OCI-LY7 (cell line): Measurements from ENCODE around the gene R3HDM4. TPM values are rescaled to one million over a fixed set of nuclear protein-coding genes. Genes with fewer than 3 reads are reported as not detected.

Experiments
- BruUV-seq: library from RNA; stranded (reverse); fragments of 400-500 nt; replicated peaks from 2 replicates; lab custom pipeline; 2021; lab: Mats Ljungman, UMichigan
- CTCF ChIA-PET: fragments of 300-600 bp; sonication (Branson Sonifier 250); formaldehyde crosslinking; loops from one replicate; lab custom pipeline; 2022; ENCODE audit warnings: antibody characterized with exemption; ENCODE audit not compliant: unreplicated experiment; lab: Charles Lee
- POLR2A ChIA-PET: fragments of 300-600 bp; sonication (Branson Sonifier 250); formaldehyde crosslinking; loops from one replicate; lab custom pipeline; 2022; ENCODE audit warnings: antibody characterized with exemption; lab: Charles Lee
- DNase-seq: peaks from one replicate; pipeline ENCODE4 v3.0.0-alpha.2; 2015; ENCODE audit warnings: low spot score
- H2AFZ ChIP-seq: fragments of 200-600 bp; sonication (generic), shearing (Covaris generic); 2 replicates; pipeline ENCODE4 v1.6.1; 2014; ENCODE audit warnings: mild to moderate bottlenecking, antibody characterized with exemption, low read length, moderate library complexity
- H3K27ac ChIP-seq: fragments of 200-600 bp; sonication (generic); 2 replicates; pipeline ENCODE4 v1.5.1; 2014; ENCODE audit warnings: mixed run types, low read depth, mild to moderate bottlenecking, moderate library complexity, low read length, inconsistent platforms; ENCODE audit not compliant: poor library complexity, severe bottlenecking
- H3K36me3 ChIP-seq: fragments of 200-600 bp; sonication (generic); 2 replicates; pipeline ENCODE4 v1.6.1; 2014; ENCODE audit warnings: mild to moderate bottlenecking, antibody characterized with exemption, low read length, moderate library complexity, mixed read lengths; ENCODE audit not compliant: insufficient read depth
- H3K4me1 ChIP-seq: fragments of 200-600 bp; sonication (generic); 2 replicates; pipeline ENCODE4 v1.5.1; 2014; ENCODE audit warnings: mild to moderate bottlenecking, low read length; ENCODE audit not compliant: insufficient read depth, poor library complexity, severe bottlenecking
- H3K4me2 ChIP-seq: fragments of 200-600 bp; sonication (generic); 2 replicates; pipeline ENCODE4 v1.6.1; 2014; ENCODE audit warnings: mild to moderate bottlenecking, low read length
- H3K4me3 ChIP-seq: fragments of 200-600 bp; sonication (generic); 2 replicates; pipeline ENCODE4 v1.5.1; 2014; ENCODE audit warnings: mild to moderate bottlenecking, low read depth, low read length; ENCODE audit not compliant: poor library complexity, severe bottlenecking
- H3K79me2 ChIP-seq: fragments of 200-600 bp; sonication (generic); 2 replicates; pipeline ENCODE4 v1.6.1; 2016; ENCODE audit warnings: low read depth, mild to moderate bottlenecking, low read length, moderate library complexity, mixed read lengths; ENCODE audit not compliant: insufficient read depth
- H3K9me2 ChIP-seq: fragments of 200-600 bp; sonication (generic); 2 replicates; pipeline ENCODE4 v1.6.1; 2016; ENCODE audit warnings: mild to moderate bottlenecking, low read length, mixed read lengths; ENCODE audit not compliant: insufficient read depth
- H3K9me3 ChIP-seq: fragments of 200-600 bp; sonication (generic); 2 replicates; pipeline ENCODE4 v1.6.1; 2014; ENCODE audit warnings: mild to moderate bottlenecking, mixed run types, low read length, mixed read lengths
- H4K20me1 ChIP-seq: fragments of 200-600 bp; sonication (generic); 2 replicates; pipeline ENCODE4 v1.6.1; 2014; ENCODE audit warnings: mild to moderate bottlenecking, antibody characterized with exemption, low read length, moderate library complexity, mixed read lengths; ENCODE audit not compliant: insufficient read depth
- EZH2phosphoT487 ChIP-seq: fragments of 200-600 bp; sonication (generic); IDR thresholded peaks from 2 replicates; pipeline ENCODE4 v1.6.1; 2018; ENCODE audit warnings: low read depth, borderline replicate concordance, mild to moderate bottlenecking, mixed run types, antibody characterized with exemption, low read length, moderate library complexity, mixed read lengths
- intact Hi-C: fragments of 100-400 bp; cut with micrococcal nuclease; formaldehyde crosslinking; loops from one replicate; pipeline ENCODE4 v1.10.0; 2022; ENCODE audit not compliant: unreplicated experiment
- total RNA-seq, 2 experiments: library from RNA; depleted of rRNA in 1 of 2; stranded (reverse); fragments of >200 nt in 1 of 2; shearing (Covaris generic) in 1 of 2; gene quantifications; 2 replicates each; pipeline ENCODE4 v1.2.3, GENCODE V29; 2014 to 2022
- TF ChIP-seq, protein P1 (sequence below): fragments of 200-600 bp; sonication (generic); conservative IDR thresholded peaks from 2 replicates; pipeline ENCODE4 v1.5.1; 2014; ENCODE audit warnings: mild to moderate bottlenecking, antibody characterized with exemption, low read length, moderate library complexity, mixed read lengths

Gene R3HDM4
- total RNA-seq, 2 experiments from 2014 or later = 43.5 to 64.9 TPM

DNA sequence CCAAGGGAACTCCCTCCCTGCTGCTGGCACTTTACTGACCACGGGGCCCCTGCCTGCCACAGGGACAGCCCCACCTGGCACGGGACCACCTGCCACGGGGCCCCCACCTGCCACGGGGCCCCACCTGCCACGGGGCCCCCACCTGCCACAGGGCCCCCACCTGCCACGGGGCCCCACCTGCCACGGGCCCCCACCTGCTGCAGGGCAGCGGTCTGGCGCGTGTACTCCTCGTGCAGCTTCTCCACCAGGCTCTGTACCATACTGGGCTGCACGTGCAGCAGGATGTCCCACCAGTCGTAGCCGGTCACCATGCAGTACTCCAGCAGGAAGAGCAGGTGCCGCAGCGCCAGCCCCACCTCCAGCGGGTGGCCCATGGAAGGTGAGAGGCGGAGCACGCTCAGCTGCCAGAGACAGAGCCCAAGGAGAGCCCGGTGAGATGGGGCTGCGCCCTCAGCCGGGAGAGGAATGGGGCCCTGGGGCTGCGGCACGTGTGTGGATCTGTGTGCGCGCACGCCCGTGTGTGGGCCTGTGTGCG, 36.2 kb downstream of the R3HDM4 start:
- Histone ChIP-seq H3K36me3 (peaks cover 21% of the 10 kb centered on the region), H3K4me3 (no peak overlapping the region), H3K9me3 (no peaks in the 10 kb centered on the region), H3K4me2 (no peak overlapping the region), H4K20me1 (no peaks in the 10 kb centered on the region), H3K27ac (no peak overlapping the region), H3K9me2 (no peaks in the 10 kb centered on the region), H3K4me1 (peaks cover 9% of the 10 kb centered on the region), H2AFZ (no peak overlapping the region), H3K79me2 (no peaks in the 10 kb centered on the region)
- POLR2A ChIA-PET = no interaction called here
- BruUV-seq = no TSS peak
- intact Hi-C loops = no loop called here
- DNase-seq = no peak
- no peak for TF ChIP-seq EZH2phosphoT487
- TF ChIP-seq, protein P1, sequence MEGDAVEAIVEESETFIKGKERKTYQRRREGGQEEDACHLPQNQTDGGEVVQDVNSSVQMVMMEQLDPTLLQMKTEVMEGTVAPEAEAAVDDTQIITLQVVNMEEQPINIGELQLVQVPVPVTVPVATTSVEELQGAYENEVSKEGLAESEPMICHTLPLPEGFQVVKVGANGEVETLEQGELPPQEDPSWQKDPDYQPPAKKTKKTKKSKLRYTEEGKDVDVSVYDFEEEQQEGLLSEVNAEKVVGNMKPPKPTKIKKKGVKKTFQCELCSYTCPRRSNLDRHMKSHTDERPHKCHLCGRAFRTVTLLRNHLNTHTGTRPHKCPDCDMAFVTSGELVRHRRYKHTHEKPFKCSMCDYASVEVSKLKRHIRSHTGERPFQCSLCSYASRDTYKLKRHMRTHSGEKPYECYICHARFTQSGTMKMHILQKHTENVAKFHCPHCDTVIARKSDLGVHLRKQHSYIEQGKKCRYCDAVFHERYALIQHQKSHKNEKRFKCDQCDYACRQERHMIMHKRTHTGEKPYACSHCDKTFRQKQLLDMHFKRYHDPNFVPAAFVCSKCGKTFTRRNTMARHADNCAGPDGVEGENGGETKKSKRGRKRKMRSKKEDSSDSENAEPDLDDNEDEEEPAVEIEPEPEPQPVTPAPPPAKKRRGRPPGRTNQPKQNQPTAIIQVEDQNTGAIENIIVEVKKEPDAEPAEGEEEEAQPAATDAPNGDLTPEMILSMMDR = no peak
- CTCF ChIA-PET = interaction anchor here (0.6 kb wide), 1 partner anchor 272 kb away, joined by 4 read pairs; no protein-coding TSS in a partner anchor

DNA sequence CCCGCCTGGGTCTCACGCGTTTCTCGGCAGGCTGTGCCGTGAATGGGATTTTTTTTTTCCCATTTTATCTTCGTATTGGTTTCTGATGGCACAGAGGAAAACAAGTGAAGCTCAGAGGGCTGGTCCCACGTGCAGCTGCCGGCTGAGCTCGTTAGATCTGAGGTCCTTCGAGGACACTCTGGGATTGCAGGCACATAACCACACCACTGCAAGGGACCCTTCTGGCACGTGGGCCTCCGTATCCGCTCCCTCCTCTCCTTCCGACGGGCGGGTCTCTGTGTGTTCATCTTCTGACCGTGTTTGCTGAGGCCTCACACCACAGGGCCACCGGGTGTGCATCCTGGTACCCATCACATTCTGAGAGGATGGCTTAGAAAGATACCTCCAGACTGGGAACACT, 36.9 kb downstream of the R3HDM4 start:
- Histone ChIP-seq H3K36me3 (peaks cover 17% of the 10 kb centered on the region), H3K4me3 (no peak overlapping the region), H3K4me1 (peaks cover 9% of the 10 kb centered on the region), H2AFZ (no peak overlapping the region), H3K4me2 (no peak overlapping the region), H3K9me2 (no peaks in the 10 kb centered on the region), H4K20me1 (no peaks in the 10 kb centered on the region), H3K9me3 (no peaks in the 10 kb centered on the region), H3K79me2 (no peaks in the 10 kb centered on the region), H3K27ac (no peak overlapping the region)
- no TSS peak for BruUV-seq
- no peak for TF ChIP-seq EZH2phosphoT487
- TF ChIP-seq, protein P1 = no peak
- ChIA-PET POLR2A (no interaction called here), CTCF (no interaction called here)
- intact Hi-C loops = no loop called here
- no peak for DNase-seq

DNA sequence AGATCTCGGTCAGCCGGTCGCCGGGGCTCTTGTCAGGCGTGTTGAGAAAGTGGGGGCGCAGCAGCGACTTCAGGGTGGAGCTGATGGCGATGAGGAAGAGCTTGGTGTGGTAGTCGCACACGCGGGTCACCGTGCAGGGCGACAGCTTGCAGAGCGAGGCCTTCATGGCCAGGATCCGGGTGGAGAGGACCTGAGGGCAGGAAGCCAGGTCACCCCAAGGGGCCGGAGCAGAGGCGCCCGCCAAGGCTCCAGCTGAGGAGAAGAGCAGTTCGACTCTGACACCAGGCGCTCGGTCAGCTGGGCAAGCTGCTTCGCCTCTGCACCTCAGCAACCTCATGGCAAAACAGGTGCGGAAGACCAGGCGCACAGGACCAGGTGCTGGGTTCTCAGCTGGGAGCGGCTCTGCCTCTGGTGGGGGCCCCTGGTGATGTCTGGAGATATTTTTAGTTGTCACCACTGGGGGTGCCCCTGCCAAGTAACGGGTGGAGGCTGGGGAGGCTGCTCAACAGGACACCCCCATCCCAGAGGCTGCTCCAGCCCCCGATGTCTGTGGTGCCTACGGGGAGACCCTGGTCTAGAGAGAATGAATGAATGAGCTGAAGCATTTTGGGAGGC, 37.6 kb downstream of the R3HDM4 start:
- no peak for TF ChIP-seq EZH2phosphoT487
- TF ChIP-seq, protein P1 = no peak
- Histone ChIP-seq H3K9me3 (no peaks in the 10 kb centered on the region), H4K20me1 (no peaks in the 10 kb centered on the region), H3K9me2 (no peaks in the 10 kb centered on the region), H3K4me2 (no peak overlapping the region), H3K36me3 (peaks cover 21% of the 10 kb centered on the region; the same call in 1 of the 2 replicates), H3K4me3 (no peak overlapping the region), H2AFZ (no peak overlapping the region), H3K27ac (no peak overlapping the region), H3K79me2 (no peaks in the 10 kb centered on the region), H3K4me1 (peaks cover 9% of the 10 kb centered on the region)
- no TSS peak for BruUV-seq
- ChIA-PET POLR2A (no interaction called here), CTCF (no interaction called here)
- no peak for DNase-seq
- intact Hi-C loops = no loop called here
